ENCODE results near the gene CACNA1C. TPM values are rescaled to one million over a fixed set of nuclear protein-coding genes. Genes with fewer than 3 reads are reported as not detected.

CACNA1C gene
- total and polyA plus RNA-seq, 10 of the 15 experiments (the other 5 are each of a cell fraction or from before 2014, with no cell fraction given), result under 0.01 to 0.15 (median 0.09) TPM; not detected in 5

- H3K27ac ChIP-seq (ENCODE audit: control insufficient read depth, insufficient read depth), result no peak overlapping the region
- intact Hi-C loops (cut with micrococcal nuclease; ENCODE audit: unreplicated experiment) (no loop called here), in situ Hi-C loops (cut with MboI) (no loop called here)
- FAIRE-seq (no peak), DNase-seq (ENCODE audit: low read depth, low spot score) (no peak), ATAC-seq (no peak)
- H3K4me1 ChIP-seq (ENCODE audit: control insufficient read depth, insufficient read depth, low read length), result no peaks in the 10 kb centered on the region
- SMC1A ChIA-PET (ENCODE audit: uncharacterized antibody, unreplicated experiment), result no interaction called here
- H3K9me3 ChIP-seq (replicated peaks; ENCODE audit: control insufficient read depth, insufficient read depth, low read length), result no peaks in the 10 kb centered on the region
- H3K4me3 ChIP-seq, result no peak overlapping the region
- H3K36me3 ChIP-seq (ENCODE audit: control insufficient read depth in 2 of 2, insufficient read depth in 2 of 2, low read length in 1 of 2), result no peaks in the 10 kb centered on the region
- CTCF ChIA-PET, result no interaction called here
- POLR2A ChIA-PET, result no interaction called here
- H4K20me1 ChIP-seq (ENCODE audit: control insufficient read depth, insufficient read depth), result no peaks in the 10 kb centered on the region
- no peaks in the 10 kb centered on the region for H3K79me2 ChIP-seq (ENCODE audit: control insufficient read depth, insufficient read depth, low read length)
- no TSS peak for BruUV-seq (replicated peaks)
- H2AFZ ChIP-seq (ENCODE audit: control insufficient read depth, low read depth, low read length), result no peak overlapping the region
- no peak overlapping the region for H3K9ac ChIP-seq (ENCODE audit: control insufficient read depth, insufficient read depth, low read length)
- H3K4me2 ChIP-seq (ENCODE audit: control insufficient read depth, insufficient read depth), result no peak overlapping the region
- TF ChIP-seq SPI1 (IDR thresholded peaks at IDR 0.05; ENCODE audit: borderline replicate concordance, insufficient read depth, low read depth, low read length), result no peak
- TF ChIP-seq MEF2A (IDR thresholded peaks at IDR 0.05; ENCODE audit: insufficient read depth, low read depth, low read length), result no peak
- no peak for TF ChIP-seq RCOR1 (conservative IDR thresholded peaks at IDR 0.05; ENCODE audit: low read depth, low read length)
- no peak for TF ChIP-seq ZSCAN29 (IDR thresholded peaks at IDR 0.05)
- no peak for TF ChIP-seq SREBF1 (IDR thresholded peaks at IDR 0.05; ENCODE audit: low read length)
- no peak for TF ChIP-seq MYB (IDR thresholded peaks at IDR 0.05; ENCODE audit: borderline replicate concordance, low read depth, low read length)
- TF ChIP-seq JUND (IDR thresholded peaks at IDR 0.05; ENCODE audit: low read depth, low read length), result no peak
- TF ChIP-seq, protein P1, sequence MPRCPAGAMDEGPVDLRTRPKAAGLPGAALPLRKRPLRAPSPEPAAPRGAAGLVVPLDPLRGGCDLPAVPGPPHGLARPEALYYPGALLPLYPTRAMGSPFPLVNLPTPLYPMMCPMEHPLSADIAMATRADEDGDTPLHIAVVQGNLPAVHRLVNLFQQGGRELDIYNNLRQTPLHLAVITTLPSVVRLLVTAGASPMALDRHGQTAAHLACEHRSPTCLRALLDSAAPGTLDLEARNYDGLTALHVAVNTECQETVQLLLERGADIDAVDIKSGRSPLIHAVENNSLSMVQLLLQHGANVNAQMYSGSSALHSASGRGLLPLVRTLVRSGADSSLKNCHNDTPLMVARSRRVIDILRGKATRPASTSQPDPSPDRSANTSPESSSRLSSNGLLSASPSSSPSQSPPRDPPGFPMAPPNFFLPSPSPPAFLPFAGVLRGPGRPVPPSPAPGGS (IDR thresholded peaks at IDR 0.05; ENCODE audit: borderline replicate concordance, insufficient read depth, low read depth, low read length, poor library complexity, severe bottlenecking), result no peak
- no peak for TF ChIP-seq IRF3 (IDR thresholded peaks at IDR 0.05)
- TF ChIP-seq, protein P2, sequence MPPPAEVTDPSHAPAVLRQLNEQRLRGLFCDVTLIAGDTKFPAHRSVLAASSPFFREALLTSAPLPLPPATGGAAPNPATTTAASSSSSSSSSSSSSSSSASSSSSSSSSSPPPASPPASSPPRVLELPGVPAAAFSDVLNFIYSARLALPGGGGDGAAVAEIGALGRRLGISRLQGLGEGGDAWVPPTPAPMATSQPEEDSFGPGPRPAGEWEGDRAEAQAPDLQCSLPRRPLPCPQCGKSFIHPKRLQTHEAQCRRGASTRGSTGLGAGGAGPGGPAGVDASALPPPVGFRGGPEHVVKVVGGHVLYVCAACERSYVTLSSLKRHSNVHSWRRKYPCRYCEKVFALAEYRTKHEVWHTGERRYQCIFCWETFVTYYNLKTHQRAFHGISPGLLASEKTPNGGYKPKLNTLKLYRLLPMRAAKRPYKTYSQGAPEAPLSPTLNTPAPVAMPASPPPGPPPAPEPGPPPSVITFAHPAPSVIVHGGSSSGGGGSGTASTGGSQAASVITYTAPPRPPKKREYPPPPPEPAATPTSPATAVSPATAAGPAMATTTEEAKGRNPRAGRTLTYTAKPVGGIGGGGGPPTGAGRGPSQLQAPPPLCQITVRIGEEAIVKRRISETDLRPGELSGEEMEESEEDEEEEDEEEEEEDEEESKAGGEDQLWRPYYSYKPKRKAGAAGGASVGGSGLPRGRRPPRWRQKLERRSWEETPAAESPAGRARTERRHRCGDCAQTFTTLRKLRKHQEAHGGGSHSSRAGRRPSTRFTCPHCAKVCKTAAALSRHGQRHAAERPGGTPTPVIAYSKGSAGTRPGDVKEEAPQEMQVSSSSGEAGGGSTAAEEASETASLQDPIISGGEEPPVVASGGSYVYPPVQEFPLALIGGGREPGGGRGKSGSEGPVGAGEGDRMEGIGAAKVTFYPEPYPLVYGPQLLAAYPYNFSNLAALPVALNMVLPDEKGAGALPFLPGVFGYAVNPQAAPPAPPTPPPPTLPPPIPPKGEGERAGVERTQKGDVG (CRISPR knock-in tag; IDR thresholded peaks at IDR 0.05), result no peak
- TF ChIP-seq RAD21 (IDR thresholded peaks at IDR 0.05; ENCODE audit: insufficient read depth, low read depth, low read length), result no peak
- 36% methylated on average over 8 of the region's 8 CpGs for WGBS (ENCODE audit: insufficient coverage, insufficient replicate concordance, low lambda C conversion rate, missing lambda C conversion rate)
- H3K27me3 ChIP-seq (replicated peaks in 1 of 2; ENCODE audit: control insufficient read depth in 2 of 2, insufficient read depth in 2 of 2, low read length in 1 of 2), result no peaks in the 10 kb centered on the region; a peak in 2 of 4 replicates
- RAD21 ChIA-PET (ENCODE audit: unreplicated experiment), result no interaction called here
These were observed 424.4 kb downstream of the CACNA1C start for GRCh38 chr12:2477009-2477766.

Data from GM12878 (cell line).